CD14-positive monocyte (primary cell): ENCODE measurements around the gene C12orf56. TPM values are rescaled to one million over a fixed set of nuclear protein-coding genes. Genes with fewer than 3 reads are reported as not detected.

Experiments used
- DNase-seq, 3 donors: peaks; one replicate each; pipeline ENCODE4 v3.0.0-alpha.2; 2011 to 2022
- H2AFZ ChIP-seq: 2 replicates; pipeline ENCODE4 v1.6.0; 2012; ENCODE audit warnings: mild to moderate bottlenecking, low read depth, low read length, inconsistent platforms; ENCODE audit not compliant: insufficient read depth, poor library complexity, severe bottlenecking
- H3K27ac ChIP-seq, 2 donors: 1 replicate in 1 of 2; 2 replicates in 1 of 2; pipeline ENCODE4 v1.5.1; 2012 to 2013; ENCODE audit warnings: low read length in 2 of 2, control low read depth in 1 of 2, inconsistent platforms in 1 of 2, low read depth in 1 of 2, mild to moderate bottlenecking in 1 of 2
- H3K27me3 ChIP-seq, 2 donors: one replicate each; pipeline versions ENCODE4 v1.6.0 to v1.6.1; 2011 to 2013; ENCODE audit warnings: low read length in 2 of 2; ENCODE audit not compliant: control insufficient read depth in 2 of 2, insufficient read depth in 2 of 2
- H3K36me3 ChIP-seq, 2 donors: replicated peaks in 1 of 2; 1 replicate in 1 of 2; 2 replicates in 1 of 2; pipeline versions ENCODE4 v1.5.1 to v1.6.1; 2012 to 2013; ENCODE audit warnings: low read length in 2 of 2, control low read depth in 1 of 2, inconsistent platforms in 1 of 2, mild to moderate bottlenecking in 1 of 2; ENCODE audit not compliant: insufficient read depth in 2 of 2, control insufficient read depth in 1 of 2
- H3K4me1 ChIP-seq, 2 donors: 1 replicate in 1 of 2; 2 replicates in 1 of 2; pipeline versions ENCODE4 v1.5.1 to v1.6.1; 2012 to 2013; ENCODE audit warnings: low read length in 2 of 2, control low read depth in 1 of 2, inconsistent platforms in 1 of 2, mild to moderate bottlenecking in 1 of 2, moderate library complexity in 1 of 2; ENCODE audit not compliant: insufficient read depth in 2 of 2, control insufficient read depth in 1 of 2
- H3K4me2 ChIP-seq: replicated peaks from 2 replicates; pipeline ENCODE3; 2012; ENCODE audit warnings: low read length, moderate library complexity, mild to moderate bottlenecking; ENCODE audit not compliant: poor library complexity, severe bottlenecking; ENCODE audit errors: extremely low read depth
- H3K4me3 ChIP-seq, 3 experiments: fragments of 200-600 bp in 1 of 3; sonication (generic) in 1 of 3; replicated peaks in 1 of 3; 1 replicate in 2 of 3; 2 replicates in 1 of 3; pipeline ENCODE4 v1.5.1; 2011 to 2013; ENCODE audit warnings: low read length in 3 of 3, mild to moderate bottlenecking in 3 of 3, control low read depth in 2 of 3, low read depth in 2 of 3, inconsistent platforms in 1 of 3, moderate library complexity in 1 of 3
- H3K79me2 ChIP-seq: 2 replicates; pipeline ENCODE4 v1.6.0; 2012; ENCODE audit warnings: mild to moderate bottlenecking, control low read depth, inconsistent platforms, low read length, moderate library complexity; ENCODE audit not compliant: insufficient read depth
- H3K9ac ChIP-seq: 2 replicates; pipeline ENCODE4 v1.6.0; 2017; ENCODE audit warnings: low read length, mild to moderate bottlenecking; ENCODE audit not compliant: insufficient read depth, poor library complexity, severe bottlenecking
- H3K9me3 ChIP-seq, 2 donors: replicated peaks in 1 of 2; 1 replicate in 1 of 2; 2 replicates in 1 of 2; pipeline versions ENCODE4 v1.5.1 to v1.6.1; 2012 to 2013; ENCODE audit warnings: low read length in 2 of 2, control low read depth in 1 of 2; ENCODE audit not compliant: control insufficient read depth in 1 of 2, insufficient read depth in 1 of 2
- H4K20me1 ChIP-seq: 2 replicates; pipeline ENCODE4 v1.6.0; 2012; ENCODE audit warnings: mild to moderate bottlenecking, low read length, control low read depth, moderate library complexity; ENCODE audit not compliant: insufficient read depth
- H3K27ac Mint-ChIP-seq, 7 donors: one replicate each; pipeline ENCODE4 v1.8.0; 2020; ENCODE audit warnings: mild to moderate bottlenecking in 7 of 7, mixed read lengths in 7 of 7, moderate library complexity in 6 of 7, inconsistent platforms in 2 of 7
- H3K27me3 Mint-ChIP-seq, 3 donors: one replicate each; pipeline ENCODE4 v1.8.0; 2021 to 2022; ENCODE audit warnings: low read depth in 3 of 3, mild to moderate bottlenecking in 3 of 3, mixed read lengths in 3 of 3, moderate library complexity in 3 of 3, inconsistent platforms in 1 of 3
- H3K36me3 Mint-ChIP-seq, 2 donors: one replicate each; pipeline ENCODE4 v1.8.0; 2020; ENCODE audit warnings: mixed read lengths in 2 of 2, inconsistent platforms in 1 of 2, mild to moderate bottlenecking in 1 of 2
- H3K4me1 Mint-ChIP-seq: one replicate; pipeline ENCODE4 v1.8.0; 2020; ENCODE audit warnings: mild to moderate bottlenecking, mixed read lengths
- H3K4me3 Mint-ChIP-seq, 2 donors: one replicate each; pipeline ENCODE4 v1.8.0; 2020; ENCODE audit warnings: mild to moderate bottlenecking in 2 of 2, mixed read lengths in 2 of 2, moderate library complexity in 1 of 2
- H3K9me3 Mint-ChIP-seq, 7 donors: one replicate each; pipeline ENCODE4 v1.8.0; 2020 to 2022; ENCODE audit warnings: mixed read lengths in 7 of 7, mild to moderate bottlenecking in 6 of 7, moderate library complexity in 6 of 7, inconsistent platforms in 2 of 7
- WGBS: methylation state at CpG from one replicate; pipeline ENCODE4 v1.1.5; 2013; ENCODE audit warnings: missing lambda C conversion rate; ENCODE audit not compliant: insufficient coverage; 5-methylcytosine and 5-hydroxymethylcytosine counted together
- intact Hi-C, 2 donors: fragments of 100-400 bp; cut with micrococcal nuclease; formaldehyde crosslinking; loops; one replicate each; pipeline versions ENCODE4 v1.15.0 to v1.15.1; 2023
- polyA plus RNA-seq, 3 donors: library from polyadenylated mRNA; depleted of rRNA in 1 of 3; unstranded in 2 of 3; stranded (reverse) in 1 of 3; fragments of 300-500 nt in 2 of 3; fragments of >200 nt in 1 of 3; fragmentation: Illumina TruSeq in 2 of 3; gene quantifications; 1 replicate in 2 of 3; 2 replicates in 1 of 3; pipeline ENCODE4 v1.2.3, GENCODE V29; 2012 to 2021
- TF ChIP-seq, protein P1 (sequence below): fragments of 200-600 bp; IDR thresholded peaks from one replicate; pipeline ENCODE4 v1.8.0; 2022; ENCODE audit warnings: antibody characterized with exemption, mild to moderate bottlenecking

Gene C12orf56
- polyA plus RNA-seq, 3 donors: not detected

GRCh38 chr12:64407342-64408223 lies 17.0 kb upstream of the C12orf56 start:
- H3K9me3 ChIP-seq: no peaks in the 10 kb centered on the region
- WGBS: 83% methylated on average over 4 of the region's 9 CpGs
- H3K4me3 Mint-ChIP-seq: no peak overlapping the region

More at GRCh38 chr12:64407342-64408223, 17.0 kb upstream of the C12orf56 start:
- Mint-ChIP-seq H3K27ac (no peak overlapping the region), H3K27me3 (no peaks in the 10 kb centered on the region), H3K9me3 (no peaks in the 10 kb centered on the region), H3K4me1 (peaks cover 15% of the 10 kb centered on the region), H3K36me3 (peaks cover 22 to 29% of the 10 kb centered on the region in 2 donors)
- Histone ChIP-seq H3K9ac (no peak overlapping the region), H2AFZ (no peak overlapping the region), H3K4me1 (peaks cover 13 to 18% of the 10 kb centered on the region in 2 donors), H3K27ac (no peak overlapping the region), H3K4me2 (no peak overlapping the region), H3K27me3 (no peaks in the 10 kb centered on the region), H3K79me2 (peaks cover 40% of the 10 kb centered on the region), H3K4me3 (no peak overlapping the region), H4K20me1 (no peaks in the 10 kb centered on the region), H3K36me3 (peaks cover 27 to 30% of the 10 kb centered on the region in 2 donors)
- DNase-seq: no peak
- TF ChIP-seq, protein P1, sequence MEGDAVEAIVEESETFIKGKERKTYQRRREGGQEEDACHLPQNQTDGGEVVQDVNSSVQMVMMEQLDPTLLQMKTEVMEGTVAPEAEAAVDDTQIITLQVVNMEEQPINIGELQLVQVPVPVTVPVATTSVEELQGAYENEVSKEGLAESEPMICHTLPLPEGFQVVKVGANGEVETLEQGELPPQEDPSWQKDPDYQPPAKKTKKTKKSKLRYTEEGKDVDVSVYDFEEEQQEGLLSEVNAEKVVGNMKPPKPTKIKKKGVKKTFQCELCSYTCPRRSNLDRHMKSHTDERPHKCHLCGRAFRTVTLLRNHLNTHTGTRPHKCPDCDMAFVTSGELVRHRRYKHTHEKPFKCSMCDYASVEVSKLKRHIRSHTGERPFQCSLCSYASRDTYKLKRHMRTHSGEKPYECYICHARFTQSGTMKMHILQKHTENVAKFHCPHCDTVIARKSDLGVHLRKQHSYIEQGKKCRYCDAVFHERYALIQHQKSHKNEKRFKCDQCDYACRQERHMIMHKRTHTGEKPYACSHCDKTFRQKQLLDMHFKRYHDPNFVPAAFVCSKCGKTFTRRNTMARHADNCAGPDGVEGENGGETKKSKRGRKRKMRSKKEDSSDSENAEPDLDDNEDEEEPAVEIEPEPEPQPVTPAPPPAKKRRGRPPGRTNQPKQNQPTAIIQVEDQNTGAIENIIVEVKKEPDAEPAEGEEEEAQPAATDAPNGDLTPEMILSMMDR: no peak
- intact Hi-C loops: loop anchor here (10.0 kb wide), 4 partner anchors 47 to 563 kb away; partner anchors contain the start of genes KICS2 (in 1 of the 2), SRGAP1 (in 1 of the 2) and TBK1 (in 1 of the 2)
